ENCODE results near the gene ARCN1.

GRCh38 chr11:118615976-118616371 lies 43.8 kb downstream of the ARCN1 start:
- TF ChIP-seq CTCF (conservative IDR thresholded peaks at IDR 0.05; ENCODE audit: low read length) (no peak), EZH2phosphoT487 (IDR thresholded peaks at IDR 0.05; ENCODE audit: borderline replicate concordance, low read depth, low read length) (no peak)

Data from OCI-LY7 (cell line).